Prostate gland (tissue), 2 donors: ENCODE measurements around the gene EVX1.

Experiments used
- CTCF ChIP-seq, 4 experiments: fragments of 200-600 bp in 2 of 4; fragments of 450-650 bp in 2 of 4; sonication (generic) in 2 of 4; IDR thresholded peaks; 1 replicate in 3 of 4; 2 replicates in 1 of 4; pipeline ENCODE4 v1.5.1; 2016 to 2019; ENCODE audit warnings: antibody characterized with exemption in 4 of 4, mild to moderate bottlenecking in 2 of 4, moderate library complexity in 2 of 4
- POLR2A ChIP-seq: fragments of 450-650 bp; IDR thresholded peaks from one replicate; pipeline ENCODE4 v1.6.1; 2016; ENCODE audit warnings: antibody characterized with exemption, mild to moderate bottlenecking
- POLR2AphosphoS5 ChIP-seq: sonication (generic); formaldehyde crosslinking; IDR thresholded peaks from one replicate; pipeline ENCODE4 v1.6.1; 2017; ENCODE audit warnings: antibody characterized with exemption

DNA sequence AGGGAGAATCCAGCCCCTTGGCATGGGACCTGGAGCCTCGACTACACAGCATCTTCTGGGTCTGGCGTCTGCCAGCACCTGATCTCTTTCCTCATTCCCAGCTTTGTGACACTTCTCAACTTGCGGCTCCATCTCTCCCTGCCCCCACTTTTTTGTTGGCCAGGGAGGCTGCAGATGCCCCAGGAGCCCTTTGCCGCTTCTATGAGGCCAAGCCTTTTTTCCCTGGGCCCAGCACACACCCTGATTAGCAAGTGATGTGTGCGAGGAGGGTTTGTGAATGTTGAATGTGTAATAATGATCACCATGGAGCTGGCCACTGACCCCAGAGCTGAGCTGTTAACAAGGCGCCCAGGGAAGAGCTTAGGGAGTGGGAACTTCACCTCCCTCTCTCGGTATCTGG is 4.4 kb downstream of the EVX1 start:
- TF ChIP-seq CTCF (IDR thresholded peaks at IDR 0.05) (no peak), POLR2A (no peak), POLR2AphosphoS5 (no peak)
